ENCODE measurements around the gene EHMT1. TPM values are rescaled to one million over a fixed set of nuclear protein-coding genes. Genes with fewer than 3 reads are reported as not detected.

EHMT1 gene
- total and polyA plus RNA-seq, 2 experiments from 2014 or later = 162 to 177 TPM

DNA sequence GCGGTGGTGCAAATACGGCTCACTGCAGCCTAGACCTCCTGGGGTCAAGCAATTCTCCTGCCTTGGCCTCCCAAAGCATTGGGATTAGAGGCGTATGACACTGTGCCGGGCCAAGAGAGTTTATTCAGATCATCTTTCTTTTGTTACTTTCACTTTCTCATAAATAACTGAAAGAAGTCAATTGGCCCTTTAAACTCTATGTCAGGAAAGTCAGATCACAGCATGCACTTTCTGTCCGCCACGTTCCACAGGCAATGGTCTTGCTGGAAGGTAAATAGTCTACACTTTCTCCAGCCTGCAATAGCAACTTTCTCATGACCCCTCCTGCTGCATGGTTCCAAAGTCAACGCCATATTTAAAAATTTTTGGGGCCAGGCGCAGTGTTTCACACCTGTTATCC, 19.9 kb upstream of the EHMT1 start:
- Mint-ChIP-seq H3K4me1 (peaks cover 6% of the 10 kb centered on the region), H3K4me3 (no peak overlapping the region), H3K9me3 (no peaks in the 10 kb centered on the region; the same call in 2 of the 3 replicates), H3K36me3 (ENCODE audit: low read depth) (no peaks in the 10 kb centered on the region; the same call in 2 of the 3 replicates), H3K27me3 (ENCODE audit: insufficient read depth, low read depth, poor library complexity) (peaks cover 21% of the 10 kb centered on the region), H3K27ac (no peak overlapping the region)
- Histone ChIP-seq H3K4me2 (no peak overlapping the region), H4K20me1 (replicated peaks; ENCODE audit: insufficient read depth) (peaks cover 5% of the 10 kb centered on the region; the same call in 1 of the 2 replicates), H3K4me1 (ENCODE audit: insufficient read depth) (no peaks in the 10 kb centered on the region), H2AFZ (no peak overlapping the region), H3K79me2 (replicated peaks; ENCODE audit: insufficient read depth) (no peaks in the 10 kb centered on the region), H3K9me2 (ENCODE audit: insufficient read depth) (no peaks in the 10 kb centered on the region), H3K27me3 (ENCODE audit: insufficient read depth) (peaks cover 1% of the 10 kb centered on the region), H3K27ac (ENCODE audit: low read depth) (no peak overlapping the region), H3K36me3 (ENCODE audit: insufficient read depth) (no peaks in the 10 kb centered on the region), H3F3A (replicated peaks; ENCODE audit: low read depth) (0 out of 2 replicates have a peak, but pooled peaks cover 2% of the 10 kb centered on the region), H3K4me3 (no peak overlapping the region)
- TF ChIP-seq ZNF114 (CRISPR knock-in tag; IDR thresholded peaks at IDR 0.05) (no peak), STAT1 (IDR thresholded peaks at IDR 0.05; ENCODE audit: unreplicated experiment) (no peak), POLR2AphosphoS5 (IDR thresholded peaks at IDR 0.05; ENCODE audit: low read depth) (no peak)
- ATAC-seq (no peak), DNase-seq (ENCODE audit: low spot score) (no peak)

DNA sequence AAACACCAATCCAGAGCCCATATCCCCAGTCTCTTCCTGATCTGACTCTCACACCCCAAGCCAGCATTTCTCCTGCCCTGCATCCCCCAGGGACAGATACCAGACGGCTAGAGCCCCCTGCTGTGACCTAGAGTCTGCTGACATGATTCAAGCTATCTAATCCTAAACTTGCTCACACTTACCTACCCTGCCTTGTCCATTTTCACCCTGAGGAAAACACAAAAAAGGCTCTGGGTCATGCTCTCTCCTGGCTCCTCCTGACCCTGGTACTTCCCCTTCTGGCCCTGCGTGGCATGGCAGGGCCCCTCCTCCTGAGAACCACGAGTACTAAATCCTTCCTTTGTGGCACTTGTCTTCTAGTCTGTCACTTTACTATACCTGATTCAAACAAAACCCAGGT, 16.1 kb upstream of the EHMT1 start:
- H3K27ac Mint-ChIP-seq = no peak overlapping the region
- ATAC-seq (no peak), DNase-seq (ENCODE audit: low spot score) (no peak)
- H3K27me3 Mint-ChIP-seq (ENCODE audit: insufficient read depth, low read depth, poor library complexity) = peaks cover 22% of the 10 kb centered on the region
- no peak overlapping the region for H3K27ac ChIP-seq (ENCODE audit: low read depth)
- no peak overlapping the region for H2AFZ ChIP-seq
- TF ChIP-seq CTCF (conservative IDR thresholded peaks at IDR 0.05; ENCODE audit: low read depth in 2 of 2) = 0 out of 4 replicates have a peak, but pooled peaks of 1 of the 2 experiments have one; percentile 16
- no peak for TF ChIP-seq ETS1 (IDR thresholded peaks at IDR 0.05)
- no peak for TF ChIP-seq NANOG (IDR thresholded peaks at IDR 0.05; ENCODE audit: borderline replicate concordance)
- no peak for TF ChIP-seq STAT1 (IDR thresholded peaks at IDR 0.05; ENCODE audit: unreplicated experiment)
- TF ChIP-seq ZNF331 (CRISPR knock-in tag; IDR thresholded peaks at IDR 0.05; ENCODE audit: low read depth) = no peak
- TF ChIP-seq POLR2AphosphoS5 (IDR thresholded peaks at IDR 0.05; ENCODE audit: low read depth) = no peak
- no peaks in the 10 kb centered on the region for H3K79me2 ChIP-seq (replicated peaks; ENCODE audit: insufficient read depth)
- no peaks in the 10 kb centered on the region; the same call in 2 of the 3 replicates for H3K9me3 Mint-ChIP-seq
- H3K27me3 ChIP-seq (ENCODE audit: insufficient read depth) = peaks cover 6% of the 10 kb centered on the region
- no peak overlapping the region for H3K4me2 ChIP-seq
- H3K36me3 Mint-ChIP-seq (ENCODE audit: low read depth) = no peaks in the 10 kb centered on the region; the same call in 2 of the 3 replicates
- 0 out of 2 replicates have a peak, but pooled peaks cover 11% of the 10 kb centered on the region for H3F3A ChIP-seq (replicated peaks; ENCODE audit: low read depth)
- H4K20me1 ChIP-seq (replicated peaks; ENCODE audit: insufficient read depth) = peaks cover 10% of the 10 kb centered on the region; the same call in 1 of the 2 replicates
- no peak overlapping the region; the same call in 2 of the 3 replicates for H3K4me3 Mint-ChIP-seq
- no peak overlapping the region for H3K4me3 ChIP-seq
- peaks cover 17% of the 10 kb centered on the region for H3K4me1 Mint-ChIP-seq
- no peaks in the 10 kb centered on the region for H3K36me3 ChIP-seq (ENCODE audit: insufficient read depth)
- H3K4me1 ChIP-seq (ENCODE audit: insufficient read depth) = peaks cover 6% of the 10 kb centered on the region; the same call in 1 of the 2 replicates
- H3K9me2 ChIP-seq (ENCODE audit: insufficient read depth) = no peaks in the 10 kb centered on the region
